ENCODE results near the gene ATP11A. TPM values are rescaled to one million over a fixed set of nuclear protein-coding genes. Genes with fewer than 3 reads are reported as not detected.

ATP11A gene
- total RNA-seq, 1 experiment from 2014 or later, result 41.2 TPM

DNA sequence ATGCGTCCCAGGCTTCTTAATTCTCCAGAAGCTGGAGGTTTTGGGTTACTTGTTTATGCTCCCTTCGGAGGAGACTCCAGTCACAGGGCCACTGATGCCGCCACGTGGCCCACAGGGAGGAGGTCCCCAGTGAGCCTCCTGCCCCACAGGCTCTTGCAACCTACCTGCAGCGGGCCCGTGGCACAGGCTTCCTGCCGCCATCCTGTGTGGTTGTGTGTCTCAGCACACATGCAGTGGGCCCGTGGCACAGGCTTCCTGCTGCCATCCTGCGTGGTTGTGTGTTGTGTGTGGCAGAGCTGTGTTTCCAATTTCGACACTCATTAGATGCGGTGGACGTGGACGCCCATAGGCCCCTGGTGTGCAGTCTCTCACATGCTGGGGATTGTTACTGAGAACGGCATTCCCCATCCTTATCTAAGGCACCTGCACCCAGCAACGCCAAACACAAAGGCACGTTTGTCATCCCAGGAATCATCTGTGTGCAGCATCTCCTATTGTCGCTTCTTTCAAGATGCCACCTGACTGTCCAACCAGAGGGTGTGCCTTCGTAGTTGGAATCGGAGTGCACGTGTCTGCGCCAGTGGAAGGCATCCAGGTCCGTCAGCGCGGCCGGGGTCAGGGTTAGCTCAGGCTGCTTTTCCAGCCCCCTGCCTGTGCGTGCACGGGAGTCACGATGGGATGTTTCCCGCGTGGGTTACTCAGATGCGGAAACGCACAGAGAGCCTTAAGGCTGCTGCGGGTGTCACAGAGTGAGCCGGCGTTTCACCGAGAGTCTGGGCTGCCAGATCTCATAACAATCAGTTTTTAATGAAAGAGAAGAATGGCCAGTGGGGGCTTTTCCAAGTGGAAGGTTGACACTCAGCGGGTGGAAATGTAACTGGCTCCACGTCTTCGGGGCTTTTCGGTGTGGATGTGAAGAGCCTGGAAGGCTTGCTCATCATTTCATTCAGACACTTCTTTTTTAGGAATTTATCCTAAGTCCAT, 119.8 kb downstream of the ATP11A start:
- BruUV-seq (replicated peaks), result no TSS peak
- ChIA-PET POLR2A (interaction anchor here (0.9 kb wide), 1 partner anchor 98 kb away, joined by 4 read pairs; no protein-coding TSS in a partner anchor), CTCF (no interaction called here)
- intact Hi-C loops (cut with micrococcal nuclease), result no loop called here
- no peaks in the 10 kb centered on the region for H3K27me3 Mint-ChIP-seq (ENCODE audit: insufficient read depth, unreplicated experiment)
- no peak overlapping the region for H3K27ac Mint-ChIP-seq (ENCODE audit: low read depth, unreplicated experiment)
- no peak for DNase-seq (ENCODE audit: unreplicated experiment)
- H3K4me1 Mint-ChIP-seq (ENCODE audit: insufficient read depth, unreplicated experiment), result no peaks in the 10 kb centered on the region
- H3K36me3 Mint-ChIP-seq (ENCODE audit: insufficient read depth, unreplicated experiment), result peaks cover 30% of the 10 kb centered on the region
- no peaks in the 10 kb centered on the region for H3K9me3 Mint-ChIP-seq (ENCODE audit: unreplicated experiment)
- no peak overlapping the region for H3K4me3 Mint-ChIP-seq (ENCODE audit: unreplicated experiment)
- no peak for TF ChIP-seq CTCF (IDR thresholded peaks at IDR 0.05; ENCODE audit: unreplicated experiment)

- H3K27ac Mint-ChIP-seq (ENCODE audit: low read depth, unreplicated experiment), result no peak overlapping the region
- BruUV-seq (replicated peaks), result no TSS peak
- no peaks in the 10 kb centered on the region for H3K4me1 Mint-ChIP-seq (ENCODE audit: insufficient read depth, unreplicated experiment)
- ChIA-PET POLR2A (no interaction called here), CTCF (interaction anchor here (0.7 kb wide), 1 partner anchor 1742 kb away, joined by 3 read pairs; no protein-coding TSS in a partner anchor)
- DNase-seq (ENCODE audit: unreplicated experiment), result no peak
- no peaks in the 10 kb centered on the region for H3K27me3 Mint-ChIP-seq (ENCODE audit: insufficient read depth, unreplicated experiment)
- H3K36me3 Mint-ChIP-seq (ENCODE audit: insufficient read depth, unreplicated experiment), result peaks cover 31% of the 10 kb centered on the region
- TF ChIP-seq CTCF (IDR thresholded peaks at IDR 0.05; ENCODE audit: unreplicated experiment), result no peak
- intact Hi-C loops (cut with micrococcal nuclease), result no loop called here
- H3K4me3 Mint-ChIP-seq (ENCODE audit: unreplicated experiment), result no peak overlapping the region
- no peaks in the 10 kb centered on the region for H3K9me3 Mint-ChIP-seq (ENCODE audit: unreplicated experiment)
Observed at GRCh38 chr13:112810608-112811007, 120.8 kb downstream of the ATP11A start.

GRCh38 chr13:112812306-112813055, 122.6 kb downstream of the ATP11A start:
- no peak for DNase-seq (ENCODE audit: unreplicated experiment)
- CTCF ChIA-PET, result interaction anchor here (0.7 to 0.8 kb wide), 3 partner anchors 43 to 118 kb away, joined by 3 to 4 read pairs (median 4); no protein-coding TSS in a partner anchor
- Mint-ChIP-seq H3K4me3 (ENCODE audit: unreplicated experiment) (no peak overlapping the region), H3K27ac (ENCODE audit: low read depth, unreplicated experiment) (no peak overlapping the region), H3K9me3 (ENCODE audit: unreplicated experiment) (no peaks in the 10 kb centered on the region), H3K36me3 (ENCODE audit: insufficient read depth, unreplicated experiment) (peaks cover 40% of the 10 kb centered on the region), H3K4me1 (ENCODE audit: insufficient read depth, unreplicated experiment) (no peaks in the 10 kb centered on the region), H3K27me3 (ENCODE audit: insufficient read depth, unreplicated experiment) (no peaks in the 10 kb centered on the region)
- no TSS peak for BruUV-seq (replicated peaks)
- TF ChIP-seq CTCF (IDR thresholded peaks at IDR 0.05; ENCODE audit: unreplicated experiment), result no peak
- POLR2A ChIA-PET, result no interaction called here
- intact Hi-C loops (cut with micrococcal nuclease), result no loop called here

DNA sequence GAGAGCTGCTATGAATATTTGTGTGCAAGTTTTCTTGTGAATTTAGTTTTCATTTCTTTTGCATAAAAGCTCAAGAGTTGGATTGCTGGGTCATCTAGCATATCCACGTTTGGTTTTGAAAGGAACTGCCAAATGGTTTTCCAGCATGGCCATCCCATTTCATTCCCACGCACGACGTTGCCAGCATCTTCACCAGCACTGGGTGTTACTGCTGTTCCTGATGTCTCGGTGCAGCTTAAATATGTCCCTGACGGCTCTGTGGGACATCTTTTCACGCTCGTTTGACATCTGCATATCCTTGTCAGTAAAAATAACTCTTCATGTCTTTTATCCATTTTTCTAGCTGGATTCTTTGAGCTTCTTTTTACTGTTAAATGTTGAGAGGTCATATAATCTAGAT, 123.7 kb downstream of the ATP11A start:
- intact Hi-C loops (cut with micrococcal nuclease), result no loop called here
- ChIA-PET CTCF (interaction anchor here (0.5 to 0.7 kb wide), 3 partner anchors 32 to 224 kb away, joined by 3 to 5 read pairs (median 3); no protein-coding TSS in a partner anchor), POLR2A (no interaction called here)
- H3K4me3 Mint-ChIP-seq (ENCODE audit: unreplicated experiment), result no peak overlapping the region
- no peak overlapping the region for H3K27ac Mint-ChIP-seq (ENCODE audit: low read depth, unreplicated experiment)
- no peak for DNase-seq (ENCODE audit: unreplicated experiment)
- no TSS peak for BruUV-seq (replicated peaks)
- H3K36me3 Mint-ChIP-seq (ENCODE audit: insufficient read depth, unreplicated experiment), result peaks cover 40% of the 10 kb centered on the region
- no peaks in the 10 kb centered on the region for H3K4me1 Mint-ChIP-seq (ENCODE audit: insufficient read depth, unreplicated experiment)
- H3K9me3 Mint-ChIP-seq (ENCODE audit: unreplicated experiment), result no peaks in the 10 kb centered on the region
- H3K27me3 Mint-ChIP-seq (ENCODE audit: insufficient read depth, unreplicated experiment), result no peaks in the 10 kb centered on the region
- TF ChIP-seq CTCF (IDR thresholded peaks at IDR 0.05; ENCODE audit: unreplicated experiment), result no peak

Data from MCF 10A (cell line).